T-cell (primary cell): ENCODE results near the gene IFNL1. TPM values are rescaled to one million over a fixed set of nuclear protein-coding genes. Genes with fewer than 3 reads are reported as not detected.
"Not testable (repeated sequence)": the region's sequence is repeated elsewhere in the genome, so short reads cannot be mapped to it uniquely, and the experiment has no call there.

Source experiments
- ATAC-seq, 4 experiments: fragments of 200-7000 bp in 3 of 4; fragments of 150-1000 bp in 1 of 4; cut with Tn5 transposase; replicated peaks in 1 of 4; 1 replicate in 3 of 4; 2 replicates in 1 of 4; pipeline ENCODE4 v1.10.0; 2021; ENCODE audit warnings: moderate library complexity in 3 of 4, mild to moderate bottlenecking in 2 of 4, moderate number of reproducible peaks in 1 of 4
- CTCF ChIA-PET, 2 donors: fragments of 300-600 bp; sonication (Branson Sonifier 250); formaldehyde crosslinking; loops; one replicate each; lab custom pipeline; 2022; ENCODE audit warnings: antibody characterized with exemption in 2 of 2; lab: Charles Lee
- POLR2A ChIA-PET, 2 donors: fragments of 300-600 bp; sonication (Branson Sonifier 250); formaldehyde crosslinking; loops; one replicate each; lab custom pipeline; 2022; ENCODE audit warnings: antibody characterized with exemption in 2 of 2; lab: Charles Lee
- DNase-seq, 35 experiments: peaks; one replicate each; pipeline versions ENCODE4 v3.0.0 to v3.0.0-alpha.2; 2013 to 2023
- H3K27ac ChIP-seq: one replicate; pipeline ENCODE4 v1.5.1; 2013; ENCODE audit warnings: low read length
- H3K27me3 ChIP-seq, 2 experiments: replicated peaks in 1 of 2; 1 replicate in 1 of 2; 2 replicates in 1 of 2; pipeline versions ENCODE4 v1.6.1 to v1.7.0; 2013; ENCODE audit warnings: low read length in 1 of 2, mixed read lengths in 1 of 2; ENCODE audit not compliant: control insufficient read depth in 2 of 2, insufficient read depth in 2 of 2; ENCODE audit errors: extremely low read depth in 1 of 2
- H3K36me3 ChIP-seq, 2 donors: 1 replicate in 1 of 2; 2 replicates in 1 of 2; pipeline versions ENCODE4 v1.6.1 to v1.7.0; 2013; ENCODE audit warnings: low read length in 1 of 2; ENCODE audit not compliant: control insufficient read depth in 2 of 2, insufficient read depth in 1 of 2; ENCODE audit errors: extremely low read depth in 1 of 2
- H3K4me1 ChIP-seq, 2 experiments: 1 replicate in 1 of 2; 2 replicates in 1 of 2; pipeline versions ENCODE4 v1.6.1 to v1.7.0; 2013; ENCODE audit warnings: low read length in 2 of 2, mixed read lengths in 1 of 2; ENCODE audit not compliant: insufficient read depth in 2 of 2, control insufficient read depth in 1 of 2; ENCODE audit errors: extremely low read depth in 1 of 2
- H3K4me3 ChIP-seq, 2 donors: 1 replicate in 1 of 2; 2 replicates in 1 of 2; pipeline versions ENCODE4 v1.5.1 to v1.7.0; 2013; ENCODE audit warnings: mild to moderate bottlenecking in 2 of 2, low read length in 1 of 2, moderate library complexity in 1 of 2; ENCODE audit not compliant: control insufficient read depth in 1 of 2; ENCODE audit errors: extremely low read depth in 1 of 2
- H3K9me3 ChIP-seq: 2 replicates; pipeline ENCODE4 v1.7.0; 2013
- H3K27ac Mint-ChIP-seq, 2 donors: one replicate each; pipeline ENCODE4 v1.8.0; 2020 to 2021; ENCODE audit warnings: mild to moderate bottlenecking in 2 of 2, mixed read lengths in 2 of 2
- H3K27me3 Mint-ChIP-seq, 2 donors: one replicate each; pipeline ENCODE4 v1.8.0; 2021 to 2022; ENCODE audit warnings: mixed read lengths in 2 of 2
- H3K36me3 Mint-ChIP-seq: one replicate; pipeline ENCODE4 v1.8.0; 2021; ENCODE audit warnings: mixed read lengths
- H3K4me1 Mint-ChIP-seq, 3 donors: one replicate each; pipeline ENCODE4 v1.8.0; 2020 to 2022; ENCODE audit warnings: mixed read lengths in 3 of 3, mild to moderate bottlenecking in 1 of 3
- H3K4me3 Mint-ChIP-seq, 3 donors: one replicate each; pipeline ENCODE4 v1.8.0; 2020 to 2022; ENCODE audit warnings: mild to moderate bottlenecking in 3 of 3, mixed read lengths in 3 of 3, moderate library complexity in 3 of 3
- H3K9me3 Mint-ChIP-seq, 3 donors: one replicate each; pipeline ENCODE4 v1.8.0; 2020 to 2022; ENCODE audit warnings: mixed read lengths in 3 of 3
- WGBS: methylation state at CpG from one replicate; pipeline ENCODE4 v1.1.5; 2013; ENCODE audit warnings: missing lambda C conversion rate; ENCODE audit not compliant: insufficient coverage; 5-methylcytosine and 5-hydroxymethylcytosine counted together
- total RNA-seq, 35 experiments: library from RNA in 6 of 35; stranded (reverse) in 6 of 35; fragments of 120-200 nt in 1 of 35; gene quantifications; one replicate each; pipeline versions ENCODE4 v1.2.1 to v1.2.4 and lab custom pipeline; 2013 to 2026

The IFNL1 gene
- total RNA-seq, 5 donors from 2014 or later (not counting 1 experiment from before 2014, with no cell fraction given), result 0.49 TPM; not detected in 4

DNA sequence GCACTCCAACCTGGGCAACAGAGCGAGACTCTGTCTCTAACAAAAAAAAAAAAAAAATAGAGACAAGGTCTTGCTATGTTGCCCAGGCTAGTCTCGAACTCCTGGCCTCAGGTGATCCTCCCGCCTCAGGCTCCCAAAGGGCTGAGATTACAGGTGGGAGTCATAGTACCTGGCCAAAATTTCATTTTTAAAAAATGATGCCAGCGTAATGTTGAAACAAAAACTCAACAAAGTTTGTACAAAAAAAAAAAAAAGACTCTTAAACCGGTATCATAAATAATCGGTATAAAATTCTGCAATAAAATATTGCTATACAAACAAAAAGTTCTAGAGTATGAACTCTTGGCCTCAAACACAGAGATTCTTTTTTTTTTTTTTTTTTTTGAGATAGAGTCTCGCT lies 36.1 kb downstream of the IFNL1 start:
- peaks cover 16 to 92% of the 10 kb centered on the region in 2 experiments for H3K4me1 ChIP-seq
- peaks cover 71 to 79% (median 71%) of the 10 kb centered on the region in 3 donors for H3K4me1 Mint-ChIP-seq
- H3K4me3 Mint-ChIP-seq, result peak overlapping the region in 2 of 3 donors; percentile 97 to 99
- H3K27ac Mint-ChIP-seq, result peak overlapping the region in 1 of 2 donors; percentile 99
- H3K27ac ChIP-seq, result no peak overlapping the region
- H3K9me3 Mint-ChIP-seq, result no peaks in the 10 kb centered on the region
- no peaks in the 10 kb centered on the region for H3K27me3 Mint-ChIP-seq
- ATAC-seq (no peak), DNase-seq (no peak)
- no peak overlapping the region for H3K4me3 ChIP-seq
- no peaks in the 10 kb centered on the region for H3K9me3 ChIP-seq
- no CpG with 5 or more reads among the region's 7 CpGs for WGBS
- H3K36me3 Mint-ChIP-seq, result peaks cover 30% of the 10 kb centered on the region
- ChIA-PET POLR2A (interaction anchor here in 1 of 2 donors (0.5 kb wide), 1 partner anchor 26 kb away, joined by 5 read pairs; no protein-coding TSS in a partner anchor), CTCF (interaction anchor here in 1 of 2 donors (0.7 kb wide), 2 partner anchors 50 to 182 kb away, joined by 3 read pairs; no protein-coding TSS in a partner anchor)
- H3K36me3 ChIP-seq, result peaks cover 6 to 48% of the 10 kb centered on the region in 2 donors
- H3K27me3 ChIP-seq, result no peaks in the 10 kb centered on the region

DNA sequence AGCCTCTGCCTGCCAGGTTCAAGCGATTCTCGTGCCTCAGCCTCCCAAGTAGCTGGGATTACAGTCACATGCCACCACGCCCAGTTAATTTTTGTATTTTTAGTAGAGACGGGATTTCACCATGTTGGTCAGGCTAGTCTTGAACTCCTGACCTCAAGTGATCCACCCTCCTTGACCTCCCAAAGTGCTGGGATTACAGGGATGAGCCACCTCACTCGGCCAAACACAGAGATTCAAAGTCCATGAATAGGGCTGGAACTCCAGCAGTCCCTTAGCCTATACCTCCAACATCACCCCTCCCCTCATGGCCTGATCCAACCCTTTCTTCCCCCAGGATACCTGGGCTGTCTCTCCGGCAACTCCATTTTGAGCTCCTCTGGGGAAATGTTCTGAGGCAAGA lies 36.5 kb downstream of the IFNL1 start:
- Histone ChIP-seq H3K4me3 (peak overlapping the region in 1 of 2 donors; percentile 17), H3K4me1 (peaks cover 16 to 92% of the 10 kb centered on the region in 2 experiments), H3K27ac (peak overlapping the region; percentile 44), H3K36me3 (peaks cover 6 to 43% of the 10 kb centered on the region in 2 donors)
- Mint-ChIP-seq H3K4me1 (peaks cover 71 to 81% (median 76%) of the 10 kb centered on the region in 3 donors), H3K36me3 (peaks cover 30% of the 10 kb centered on the region), H3K4me3 (peak overlapping the region; percentile 63 to 99 (median 97)), H3K27ac (peak overlapping the region; percentile 74 to 99)
- not testable (repeated sequence) for H3K9me3 Mint-ChIP-seq, H3K27me3 ChIP-seq, H3K9me3 ChIP-seq, ATAC-seq, DNase-seq, H3K27me3 Mint-ChIP-seq
- CTCF ChIA-PET, result interaction anchor here in 1 of 2 donors (0.7 kb wide), 2 partner anchors 49 to 182 kb away, joined by 3 read pairs; no protein-coding TSS in a partner anchor
- POLR2A ChIA-PET, result interaction anchor here in 1 of 2 donors (0.5 kb wide), 1 partner anchor 26 kb away, joined by 5 read pairs; no protein-coding TSS in a partner anchor
- WGBS, result 100% methylated on average over 4 of the region's 6 CpGs

DNA sequence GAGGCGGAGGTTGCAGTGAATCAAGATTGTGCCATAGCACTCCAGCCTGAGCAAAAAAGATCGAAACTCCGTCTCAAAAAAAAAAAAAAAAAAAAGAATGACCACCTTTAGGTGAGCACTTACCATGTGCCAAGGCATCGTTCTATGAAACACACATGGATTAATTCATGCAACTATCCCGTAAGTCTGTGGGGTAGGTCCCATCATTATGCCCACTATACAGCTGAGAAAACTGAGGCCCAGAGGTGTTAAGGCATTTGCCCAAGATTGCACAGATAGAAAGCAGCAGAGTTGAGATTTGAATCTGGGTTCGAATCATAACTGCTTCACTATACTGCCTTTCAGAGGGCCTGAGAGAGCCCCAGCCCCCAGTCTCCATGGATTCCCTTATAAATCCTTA lies 37.3 kb downstream of the IFNL1 start:
- Histone ChIP-seq H3K27ac (peak overlapping the region; percentile 28), H3K9me3 (no peaks in the 10 kb centered on the region), H3K36me3 (peaks cover 6 to 37% of the 10 kb centered on the region in 2 donors), H3K4me3 (peak overlapping the region in 1 of 2 donors; percentile 33), H3K4me1 (peaks cover 14 to 87% of the 10 kb centered on the region in 2 experiments), H3K27me3 (no peaks in the 10 kb centered on the region)
- CTCF ChIA-PET, result no interaction called here
- H3K36me3 Mint-ChIP-seq, result peaks cover 26% of the 10 kb centered on the region
- 93% methylated on average over 3 of the region's 6 CpGs for WGBS
- peak overlapping the region; percentile 74 to 99 for H3K27ac Mint-ChIP-seq
- H3K4me1 Mint-ChIP-seq, result peaks cover 70 to 80% (median 78%) of the 10 kb centered on the region in 3 donors
- H3K4me3 Mint-ChIP-seq, result peak overlapping the region; percentile 63 to 99 (median 97)
- no peaks in the 10 kb centered on the region for H3K9me3 Mint-ChIP-seq
- H3K27me3 Mint-ChIP-seq, result no peaks in the 10 kb centered on the region
- DNase-seq (no peak), ATAC-seq (no peak)
- POLR2A ChIA-PET, result no interaction called here

DNA sequence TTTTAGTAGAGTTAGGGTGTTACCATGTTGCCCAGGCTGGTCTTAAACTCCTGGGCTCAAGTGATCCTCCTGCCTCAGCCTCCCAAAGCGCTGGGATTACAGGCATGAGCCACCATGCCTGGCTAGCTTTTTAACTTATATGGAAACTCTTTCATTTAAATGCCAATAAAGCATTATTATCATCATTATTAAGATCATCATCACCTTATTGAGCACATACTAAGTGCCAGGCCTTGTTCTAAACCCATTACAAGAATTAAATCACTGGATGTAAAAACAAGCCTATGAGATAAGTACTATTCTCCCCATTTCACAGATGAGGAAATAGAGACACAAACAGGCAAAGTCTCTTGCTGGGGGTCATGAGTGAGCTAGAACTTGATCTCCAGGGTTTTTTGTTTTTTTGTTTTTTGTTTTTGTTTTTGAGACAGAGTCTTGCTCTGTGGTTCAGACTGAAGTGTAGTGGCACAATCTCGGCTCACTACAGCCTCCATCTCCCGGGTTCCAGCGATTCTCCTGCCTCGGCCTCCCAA lies 38.3 kb downstream of the IFNL1 start:
- ChIA-PET POLR2A (no interaction called here), CTCF (no interaction called here)
- Histone ChIP-seq H3K27me3 (no peaks in the 10 kb centered on the region), H3K36me3 (peaks cover 6 to 27% of the 10 kb centered on the region in 2 donors), H3K9me3 (no peaks in the 10 kb centered on the region), H3K27ac (peak overlapping the region; percentile 89), H3K4me1 (peaks cover 12 to 77% of the 10 kb centered on the region in 2 experiments), H3K4me3 (peak overlapping the region; percentile 86 to 95)
- no peaks in the 10 kb centered on the region for H3K27me3 Mint-ChIP-seq
- peak overlapping the region; percentile 99 for H3K27ac Mint-ChIP-seq
- no peaks in the 10 kb centered on the region for H3K9me3 Mint-ChIP-seq
- no CpG with 5 or more reads among the region's 5 CpGs for WGBS
- H3K4me3 Mint-ChIP-seq, result peak overlapping the region; percentile 96 to 99 (median 97)
- ATAC-seq (no peak), DNase-seq (no peak)
- H3K36me3 Mint-ChIP-seq, result peaks cover 18% of the 10 kb centered on the region
- peaks cover 61 to 71% (median 68%) of the 10 kb centered on the region in 3 donors for H3K4me1 Mint-ChIP-seq

DNA sequence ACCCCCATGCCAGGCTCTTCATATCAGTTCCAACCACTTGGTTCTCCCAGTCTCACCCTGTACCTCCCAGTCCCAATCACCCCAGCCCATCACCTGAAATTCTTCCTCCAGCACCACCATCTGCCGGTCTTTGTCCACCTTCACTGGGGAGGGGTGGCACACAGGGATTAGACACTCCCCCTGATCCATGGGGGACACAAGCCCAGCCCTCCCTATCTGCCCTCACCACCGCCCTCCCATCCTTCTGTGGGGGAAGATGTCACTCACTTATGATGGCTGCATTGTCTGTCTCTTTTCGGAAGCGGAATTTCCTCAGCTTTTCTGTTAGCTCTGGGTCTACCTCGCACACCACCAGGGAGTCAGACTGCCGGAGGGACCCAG lies 39.0 kb downstream of the IFNL1 start:
- Mint-ChIP-seq H3K27me3 (no peaks in the 10 kb centered on the region), H3K4me3 (peak overlapping the region; percentile 96 to 99 (median 97)), H3K9me3 (no peaks in the 10 kb centered on the region), H3K27ac (peak overlapping the region; percentile 99), H3K36me3 (peaks cover 18% of the 10 kb centered on the region), H3K4me1 (peaks cover 62 to 73% (median 69%) of the 10 kb centered on the region in 3 donors)
- no peaks in the 10 kb centered on the region for H3K27me3 ChIP-seq
- H3K4me1 ChIP-seq, result peaks cover 10 to 75% of the 10 kb centered on the region in 2 experiments
- peak in 14 of 35 experiments; percentile 10 to 55 (median 28) for DNase-seq
- peak overlapping the region; percentile 86 to 95 for H3K4me3 ChIP-seq
- ChIA-PET CTCF (interaction anchor here in 1 of 2 donors (0.5 kb wide), 1 partner anchor 23 kb away, joined by 3 read pairs; no protein-coding TSS in a partner anchor), POLR2A (interaction anchor here (0.5 to 0.6 kb wide), 4 partner anchors 13 to 278 kb away, joined by 3 to 4 read pairs (median 3); no protein-coding TSS in a partner anchor)
- WGBS, result 0% methylated on average over 4 of the region's 6 CpGs
- peak overlapping the region; percentile 89 for H3K27ac ChIP-seq
- no peaks in the 10 kb centered on the region for H3K9me3 ChIP-seq
- peaks cover 6 to 21% of the 10 kb centered on the region in 2 donors for H3K36me3 ChIP-seq
- peak; percentile 34 to 49 (median 45) for ATAC-seq

DNA sequence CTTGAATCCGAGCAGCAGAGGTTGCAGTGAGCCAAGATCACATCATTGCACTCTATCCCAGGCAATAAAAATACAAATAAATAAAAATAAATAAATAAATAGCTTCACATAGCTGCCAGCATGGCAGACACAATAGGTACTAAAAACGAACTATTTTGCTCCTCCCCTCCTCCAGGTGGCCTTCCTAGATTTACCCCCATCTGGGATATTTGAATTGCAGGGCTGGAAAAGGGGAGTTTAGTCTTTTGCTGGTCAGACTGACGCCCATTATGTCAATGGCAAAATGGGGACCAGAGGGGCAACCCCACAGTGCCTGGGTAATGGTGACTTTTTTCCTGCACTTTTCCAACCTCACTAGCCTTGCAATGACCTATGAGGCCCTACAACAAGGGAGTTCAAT lies 40.3 kb downstream of the IFNL1 start:
- peak overlapping the region in 1 of 2 donors; percentile 18 for H3K4me3 ChIP-seq
- Mint-ChIP-seq H3K9me3 (no peaks in the 10 kb centered on the region), H3K4me1 (peaks cover 63 to 74% (median 73%) of the 10 kb centered on the region in 3 donors), H3K36me3 (peaks cover 12% of the 10 kb centered on the region), H3K4me3 (peak overlapping the region; percentile 96 to 99 (median 97)), H3K27ac (peak overlapping the region; percentile 99), H3K27me3 (no peaks in the 10 kb centered on the region)
- ChIA-PET POLR2A (no interaction called here), CTCF (interaction anchor here in 1 of 2 donors (0.6 kb wide), 1 partner anchor 808 kb away, joined by 5 read pairs; no protein-coding TSS in a partner anchor)
- peaks cover 11 to 75% of the 10 kb centered on the region in 2 experiments for H3K4me1 ChIP-seq
- no peaks in the 10 kb centered on the region for H3K27me3 ChIP-seq
- peak overlapping the region; percentile 89 for H3K27ac ChIP-seq
- H3K36me3 ChIP-seq, result peaks cover 0 to 9% of the 10 kb centered on the region in 2 donors
- ATAC-seq (no peak), DNase-seq (no peak)
- WGBS, result no CpG with 5 or more reads among the region's 3 CpGs
- H3K9me3 ChIP-seq, result no peaks in the 10 kb centered on the region
